Measurements from ENCODE around the gene RIPK3.
"Not testable (repeated sequence)": the region's sequence is repeated elsewhere in the genome, so short reads cannot be mapped to it uniquely, and the experiment has no call there.

Gene RIPK3

GRCh38 chr14:24369907-24370687, 30.3 kb upstream of the RIPK3 start:
- no peak for FAIRE-seq
- DNase-seq (ENCODE audit: extremely low spot score, insufficient read length, low read depth), result no peak

- no peak for FAIRE-seq
- no peak for DNase-seq (ENCODE audit: extremely low spot score, insufficient read length, low read depth)
Measured at GRCh38 chr14:24369463-24369862, 29.7 kb upstream of the RIPK3 start.

- DNase-seq (ENCODE audit: extremely low spot score, insufficient read length, low read depth) (no peak), FAIRE-seq (no peak)
Measured at GRCh38 chr14:24368562-24369252, 28.9 kb upstream of the RIPK3 start.

GRCh38 chr14:24368212-24368561, 28.4 kb upstream of the RIPK3 start:
- DNase-seq (ENCODE audit: extremely low spot score, insufficient read length, low read depth) (no peak), FAIRE-seq (no peak)

GRCh38 chr14:24367514-24368211, 27.9 kb upstream of the RIPK3 start, which contains the start of gene NFATC4:
TSS of gene NFATC4 (plus strand) at chr14:24368184. CDS start at chr14:24368341, 157 bp downstream.
- no peak for FAIRE-seq
- DNase-seq (ENCODE audit: extremely low spot score, insufficient read length, low read depth), result no peak

GRCh38 chr14:24366721-24367513, 27.1 kb upstream of the RIPK3 start:
- FAIRE-seq, result peak; percentile 75

GRCh38 chr14:24366413-24366720, 26.6 kb upstream of the RIPK3 start:
- DNase-seq (ENCODE audit: extremely low spot score, insufficient read length, low read depth) (no peak), FAIRE-seq (no peak)

More at GRCh38 chr14:24366721-24367513, 27.1 kb upstream of the RIPK3 start:
- DNase-seq (ENCODE audit: extremely low spot score, insufficient read length, low read depth), result peak; percentile 67

GRCh38 chr14:24365600-24366412, 26.0 kb upstream of the RIPK3 start:
- DNase-seq (ENCODE audit: extremely low spot score, insufficient read length, low read depth), result no peak
- FAIRE-seq, result peak; percentile 90

GRCh38 chr14:24364841-24365240, 25.1 kb upstream of the RIPK3 start:
- FAIRE-seq (no peak), DNase-seq (ENCODE audit: extremely low spot score, insufficient read length, low read depth) (no peak)

GRCh38 chr14:24363401-24363800, 23.6 kb upstream of the RIPK3 start:
- DNase-seq (ENCODE audit: extremely low spot score, insufficient read length, low read depth) (no peak), FAIRE-seq (no peak)

- DNase-seq (ENCODE audit: extremely low spot score, insufficient read length, low read depth), result no peak
Measured at GRCh38 chr14:24362241-24362960, 22.6 kb upstream of the RIPK3 start.

GRCh38 chr14:24361326-24361725, 21.5 kb upstream of the RIPK3 start:
- FAIRE-seq, result no peak
- DNase-seq (ENCODE audit: extremely low spot score, insufficient read length, low read depth), result no peak

More at GRCh38 chr14:24362241-24362960, 22.6 kb upstream of the RIPK3 start:
- no peak for FAIRE-seq

GRCh38 chr14:24360281-24360680, 20.5 kb upstream of the RIPK3 start:
- DNase-seq (ENCODE audit: extremely low spot score, insufficient read length, low read depth), result no peak
- no peak for FAIRE-seq

GRCh38 chr14:24356208-24356607, 16.4 kb upstream of the RIPK3 start:
- DNase-seq (ENCODE audit: extremely low spot score, insufficient read length, low read depth) (no peak), FAIRE-seq (no peak)

GRCh38 chr14:24355009-24355408, 15.2 kb upstream of the RIPK3 start:
- DNase-seq (ENCODE audit: extremely low spot score, insufficient read length, low read depth), result no peak
- no peak for FAIRE-seq

- DNase-seq (ENCODE audit: extremely low spot score, insufficient read length, low read depth); FAIRE-seq: not testable (repeated sequence)
Measured at GRCh38 chr14:24354482-24354825, 14.7 kb upstream of the RIPK3 start.

- no peak for FAIRE-seq
- no peak for DNase-seq (ENCODE audit: extremely low spot score, insufficient read length, low read depth)
Measured at GRCh38 chr14:24353559-24354481, 14.0 kb upstream of the RIPK3 start.

GRCh38 chr14:24351517-24351916, 11.7 kb upstream of the RIPK3 start:
- DNase-seq (ENCODE audit: extremely low spot score, insufficient read length, low read depth), result no peak
- no peak for FAIRE-seq

All from GM18507 (cell line).